ENCODE data around the gene TRMT112. TPM values are rescaled to one million over a fixed set of nuclear protein-coding genes. Genes with fewer than 3 reads are reported as not detected.

TRMT112 gene
- total and polyA plus RNA-seq, 12 donors: 286 to 991 (median 397) TPM

- TF ChIP-seq POLR2A (IDR thresholded peaks at IDR 0.05): no peak
- H3K4me1 ChIP-seq (replicated peaks in 1 of 2): peaks cover 7 to 9% of the 10 kb centered on the region in 2 donors
- 90 to 93% (median 91%) methylated on average over 11 to 33 of the region's 33 CpGs for WGBS, 4 donors
- H3K36me3 ChIP-seq (replicated peaks in 1 of 2): no peaks in the 10 kb centered on the region
- intact Hi-C loops (cut with DNase I): loop anchor here (5.0 to 10.0 kb wide), 2 partner anchors 40 to 302 kb away; no protein-coding TSS in a partner anchor
- H3K27me3 ChIP-seq: no peaks in the 10 kb centered on the region
- DNase-seq: no peak
- no peak overlapping the region for H3K4me3 ChIP-seq
- no peaks in the 10 kb centered on the region for H3K9me3 ChIP-seq (replicated peaks in 1 of 3)
- no peak overlapping the region for H3K27ac ChIP-seq
Measured at GRCh38 chr11:64352099-64352994, 35.0 kb upstream of the TRMT112 start.

GRCh38 chr11:64351136-64351631 lies 33.8 kb upstream of the TRMT112 start:
- H3K36me3 ChIP-seq (replicated peaks in 1 of 2): no peaks in the 10 kb centered on the region
- intact Hi-C loops (cut with DNase I): loop anchor here (5.0 to 10.0 kb wide), 2 partner anchors 39 to 304 kb away; no protein-coding TSS in a partner anchor

GRCh38 chr11:64349404-64349803 lies 32.0 kb upstream of the TRMT112 start:
- H3K4me1 ChIP-seq (replicated peaks in 1 of 2): no peaks in the 10 kb centered on the region
- no peak overlapping the region for H3K27ac ChIP-seq
- no peak overlapping the region for H3K4me3 ChIP-seq
- no peak for DNase-seq
- no peaks in the 10 kb centered on the region for H3K27me3 ChIP-seq
- intact Hi-C loops (cut with DNase I): no loop called here
- no peak for TF ChIP-seq POLR2A (IDR thresholded peaks at IDR 0.05)
- TF ChIP-seq, protein P1, sequence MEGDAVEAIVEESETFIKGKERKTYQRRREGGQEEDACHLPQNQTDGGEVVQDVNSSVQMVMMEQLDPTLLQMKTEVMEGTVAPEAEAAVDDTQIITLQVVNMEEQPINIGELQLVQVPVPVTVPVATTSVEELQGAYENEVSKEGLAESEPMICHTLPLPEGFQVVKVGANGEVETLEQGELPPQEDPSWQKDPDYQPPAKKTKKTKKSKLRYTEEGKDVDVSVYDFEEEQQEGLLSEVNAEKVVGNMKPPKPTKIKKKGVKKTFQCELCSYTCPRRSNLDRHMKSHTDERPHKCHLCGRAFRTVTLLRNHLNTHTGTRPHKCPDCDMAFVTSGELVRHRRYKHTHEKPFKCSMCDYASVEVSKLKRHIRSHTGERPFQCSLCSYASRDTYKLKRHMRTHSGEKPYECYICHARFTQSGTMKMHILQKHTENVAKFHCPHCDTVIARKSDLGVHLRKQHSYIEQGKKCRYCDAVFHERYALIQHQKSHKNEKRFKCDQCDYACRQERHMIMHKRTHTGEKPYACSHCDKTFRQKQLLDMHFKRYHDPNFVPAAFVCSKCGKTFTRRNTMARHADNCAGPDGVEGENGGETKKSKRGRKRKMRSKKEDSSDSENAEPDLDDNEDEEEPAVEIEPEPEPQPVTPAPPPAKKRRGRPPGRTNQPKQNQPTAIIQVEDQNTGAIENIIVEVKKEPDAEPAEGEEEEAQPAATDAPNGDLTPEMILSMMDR (IDR thresholded peaks at IDR 0.05): no peak
- H3K9me3 ChIP-seq (replicated peaks in 1 of 3): no peaks in the 10 kb centered on the region
- 88 to 97% (median 90%) methylated on average over 6 to 11 of the region's 11 CpGs for WGBS, 4 donors
- H3K36me3 ChIP-seq (replicated peaks in 1 of 2): no peaks in the 10 kb centered on the region

More at GRCh38 chr11:64351136-64351631, 33.8 kb upstream of the TRMT112 start:
- no peaks in the 10 kb centered on the region for H3K9me3 ChIP-seq (replicated peaks in 1 of 3)
- WGBS, 4 donors: 92 to 96% (median 94%) methylated on average over 14 to 18 of the region's 18 CpGs
- H3K27ac ChIP-seq: no peak overlapping the region
- H3K27me3 ChIP-seq: no peaks in the 10 kb centered on the region
- no peak for DNase-seq
- no peak overlapping the region for H3K4me3 ChIP-seq
- no peak for TF ChIP-seq POLR2A (IDR thresholded peaks at IDR 0.05)
- TF ChIP-seq, protein P1 (IDR thresholded peaks at IDR 0.05): no peak
- H3K4me1 ChIP-seq (replicated peaks in 1 of 2): peaks cover 7 to 9% of the 10 kb centered on the region in 2 donors

DNA sequence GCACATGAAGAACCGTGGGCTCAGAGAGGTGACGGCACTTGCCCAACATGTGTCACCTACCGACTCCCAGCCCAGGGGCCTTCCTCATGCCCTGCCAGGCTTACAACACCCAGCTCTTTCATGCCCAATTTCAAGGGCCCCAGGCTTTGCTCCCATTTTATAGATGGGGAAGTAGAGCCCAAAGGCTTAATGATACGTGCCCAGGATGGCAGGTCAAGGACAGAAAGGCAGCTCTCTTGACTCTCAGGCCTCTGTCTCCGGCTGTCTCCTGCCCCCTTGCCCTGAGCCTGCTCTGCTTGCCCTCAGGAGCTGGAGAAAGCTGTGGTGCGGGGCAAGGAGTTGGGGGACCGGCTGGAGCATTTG lies 31.6 kb upstream of the TRMT112 start:
- WGBS, 4 donors: 83 to 93% (median 85%) methylated on average over 4 to 7 of the region's 7 CpGs
- no peaks in the 10 kb centered on the region for H3K27me3 ChIP-seq
- no peak for DNase-seq
- no peaks in the 10 kb centered on the region for H3K9me3 ChIP-seq (replicated peaks in 1 of 3)
- H3K4me3 ChIP-seq: no peak overlapping the region
- H3K27ac ChIP-seq: no peak overlapping the region
- H3K4me1 ChIP-seq (replicated peaks in 1 of 2): no peaks in the 10 kb centered on the region
- intact Hi-C loops (cut with DNase I): no loop called here
- no peak for TF ChIP-seq POLR2A (IDR thresholded peaks at IDR 0.05)
- TF ChIP-seq, protein P1 (IDR thresholded peaks at IDR 0.05): no peak
- H3K36me3 ChIP-seq (replicated peaks in 1 of 2): no peaks in the 10 kb centered on the region
